ENCODE data around the gene PALLD.

The PALLD gene

GRCh38 chr4:168825975-168826374 is 329.1 kb downstream of the PALLD start:
- H3K9me3 ChIP-seq (replicated peaks; ENCODE audit: insufficient read depth, low read length), result no peaks in the 10 kb centered on the region
- H3K9ac ChIP-seq (ENCODE audit: low read length), result no peak overlapping the region
- H3K79me2 ChIP-seq (ENCODE audit: low read length), result no peaks in the 10 kb centered on the region
- no peak overlapping the region for H3K4me3 ChIP-seq (ENCODE audit: low read length)
- no peaks in the 10 kb centered on the region for H3F3A ChIP-seq (ENCODE audit: insufficient read depth, low read length)
- H3K27me3 ChIP-seq (replicated peaks; ENCODE audit: insufficient read depth, low read length), result no peaks in the 10 kb centered on the region
- H3K27ac ChIP-seq (ENCODE audit: low read length), result no peak overlapping the region
- no peaks in the 10 kb centered on the region for H3K9me2 ChIP-seq (replicated peaks; ENCODE audit: insufficient read depth, low read length)
- H3K4me2 ChIP-seq (ENCODE audit: low read depth, low read length), result no peak overlapping the region
- no peaks in the 10 kb centered on the region for H3K36me3 ChIP-seq (replicated peaks; ENCODE audit: insufficient read depth, low read length)
- no peaks in the 10 kb centered on the region for H4K20me1 ChIP-seq (ENCODE audit: insufficient read depth, low read length)
- no peak for TF ChIP-seq EZH2 (optimal IDR thresholded peaks at IDR 0.05; ENCODE audit: low read depth, low read length)
- TF ChIP-seq, protein P1, sequence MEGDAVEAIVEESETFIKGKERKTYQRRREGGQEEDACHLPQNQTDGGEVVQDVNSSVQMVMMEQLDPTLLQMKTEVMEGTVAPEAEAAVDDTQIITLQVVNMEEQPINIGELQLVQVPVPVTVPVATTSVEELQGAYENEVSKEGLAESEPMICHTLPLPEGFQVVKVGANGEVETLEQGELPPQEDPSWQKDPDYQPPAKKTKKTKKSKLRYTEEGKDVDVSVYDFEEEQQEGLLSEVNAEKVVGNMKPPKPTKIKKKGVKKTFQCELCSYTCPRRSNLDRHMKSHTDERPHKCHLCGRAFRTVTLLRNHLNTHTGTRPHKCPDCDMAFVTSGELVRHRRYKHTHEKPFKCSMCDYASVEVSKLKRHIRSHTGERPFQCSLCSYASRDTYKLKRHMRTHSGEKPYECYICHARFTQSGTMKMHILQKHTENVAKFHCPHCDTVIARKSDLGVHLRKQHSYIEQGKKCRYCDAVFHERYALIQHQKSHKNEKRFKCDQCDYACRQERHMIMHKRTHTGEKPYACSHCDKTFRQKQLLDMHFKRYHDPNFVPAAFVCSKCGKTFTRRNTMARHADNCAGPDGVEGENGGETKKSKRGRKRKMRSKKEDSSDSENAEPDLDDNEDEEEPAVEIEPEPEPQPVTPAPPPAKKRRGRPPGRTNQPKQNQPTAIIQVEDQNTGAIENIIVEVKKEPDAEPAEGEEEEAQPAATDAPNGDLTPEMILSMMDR (IDR thresholded peaks at IDR 0.05; ENCODE audit: low read length), result no peak
- TF ChIP-seq EZH2phosphoT487 (IDR thresholded peaks at IDR 0.05; ENCODE audit: low read length), result no peak
- no peak overlapping the region for H2AFZ ChIP-seq (ENCODE audit: low read length)
- H3K4me1 ChIP-seq (ENCODE audit: low read length), result no peaks in the 10 kb centered on the region
- no peak for DNase-seq

- H3K9me3 ChIP-seq (replicated peaks; ENCODE audit: insufficient read depth, low read length), result no peaks in the 10 kb centered on the region
- H3K4me1 ChIP-seq (ENCODE audit: low read length), result no peaks in the 10 kb centered on the region
- H3K4me2 ChIP-seq (ENCODE audit: low read depth, low read length), result no peak overlapping the region
- H3K9me2 ChIP-seq (replicated peaks; ENCODE audit: insufficient read depth, low read length), result no peaks in the 10 kb centered on the region
- DNase-seq, result no peak
- TF ChIP-seq EZH2phosphoT487 (IDR thresholded peaks at IDR 0.05; ENCODE audit: low read length), result no peak
- TF ChIP-seq, protein P1 (IDR thresholded peaks at IDR 0.05; ENCODE audit: low read length), result no peak
- TF ChIP-seq EZH2 (optimal IDR thresholded peaks at IDR 0.05; ENCODE audit: low read depth, low read length), result no peak
- no peak overlapping the region for H3K9ac ChIP-seq (ENCODE audit: low read length)
- no peak overlapping the region for H2AFZ ChIP-seq (ENCODE audit: low read length)
- H3K4me3 ChIP-seq (ENCODE audit: low read length), result no peak overlapping the region
- no peaks in the 10 kb centered on the region for H4K20me1 ChIP-seq (ENCODE audit: insufficient read depth, low read length)
- no peaks in the 10 kb centered on the region for H3K79me2 ChIP-seq (ENCODE audit: low read length)
- H3K36me3 ChIP-seq (replicated peaks; ENCODE audit: insufficient read depth, low read length), result no peaks in the 10 kb centered on the region
- H3F3A ChIP-seq (ENCODE audit: insufficient read depth, low read length), result no peaks in the 10 kb centered on the region
- no peak overlapping the region for H3K27ac ChIP-seq (ENCODE audit: low read length)
- H3K27me3 ChIP-seq (replicated peaks; ENCODE audit: insufficient read depth, low read length), result no peaks in the 10 kb centered on the region
Measured at GRCh38 chr4:168826620-168827019, 329.8 kb downstream of the PALLD start.

DNA sequence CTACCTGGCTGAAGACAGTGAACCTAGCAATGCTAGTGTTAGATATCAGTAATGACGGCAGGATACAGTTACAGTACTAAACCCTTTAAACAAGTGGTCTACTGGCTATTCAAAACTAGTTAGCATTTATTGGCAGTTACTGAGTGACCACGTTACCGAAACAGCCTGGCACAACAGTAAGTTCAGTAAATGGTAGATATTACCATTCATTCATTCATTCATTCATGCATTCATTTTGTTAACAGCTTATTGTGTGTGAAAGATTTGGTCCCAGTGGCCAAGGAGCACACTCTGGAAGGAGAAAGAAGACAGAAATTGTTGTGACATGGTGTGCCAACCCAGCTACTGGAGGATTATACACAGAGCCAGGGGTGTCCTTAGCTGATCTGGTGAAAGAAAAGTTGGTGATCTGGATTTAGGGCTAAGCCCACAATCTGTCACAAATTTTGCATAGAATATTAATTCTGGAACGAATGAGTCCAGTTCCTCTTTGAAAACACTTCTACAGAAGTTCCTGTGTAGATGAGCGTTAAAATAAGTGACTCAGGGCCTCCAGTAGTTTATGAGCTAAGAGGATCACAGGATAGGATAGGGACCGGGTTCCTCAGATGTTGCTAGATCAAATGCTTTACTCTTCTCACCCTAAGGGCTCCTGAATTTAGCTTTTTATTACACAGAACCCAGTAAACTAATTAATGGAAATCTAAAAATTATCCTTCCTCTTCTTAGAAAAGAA is 334.1 kb downstream of the PALLD start:
- H3K36me3 ChIP-seq (replicated peaks; ENCODE audit: insufficient read depth, low read length), result no peaks in the 10 kb centered on the region
- H3K79me2 ChIP-seq (ENCODE audit: low read length), result 0 out of 2 replicates have a peak, but pooled peaks cover 19% of the 10 kb centered on the region
- no peak overlapping the region for H3K27ac ChIP-seq (ENCODE audit: low read length)
- peak overlapping the region; percentile 68 for H2AFZ ChIP-seq (ENCODE audit: low read length)
- no peaks in the 10 kb centered on the region for H3K9me3 ChIP-seq (replicated peaks; ENCODE audit: insufficient read depth, low read length)
- no peaks in the 10 kb centered on the region for H4K20me1 ChIP-seq (ENCODE audit: insufficient read depth, low read length)
- no peaks in the 10 kb centered on the region for H3F3A ChIP-seq (ENCODE audit: insufficient read depth, low read length)
- no peaks in the 10 kb centered on the region for H3K9me2 ChIP-seq (replicated peaks; ENCODE audit: insufficient read depth, low read length)
- no peaks in the 10 kb centered on the region for H3K4me1 ChIP-seq (ENCODE audit: low read length)
- peak overlapping the region; percentile 84; the same call in 1 of the 2 replicates for H3K9ac ChIP-seq (ENCODE audit: low read length)
- TF ChIP-seq EZH2 (optimal IDR thresholded peaks at IDR 0.05; ENCODE audit: low read depth, low read length) (no peak), EZH2phosphoT487 (IDR thresholded peaks at IDR 0.05; ENCODE audit: low read length) (no peak)
- TF ChIP-seq, protein P1 (IDR thresholded peaks at IDR 0.05; ENCODE audit: low read length), result no peak
- H3K4me3 ChIP-seq (ENCODE audit: low read length), result peak overlapping the region; percentile 95
- no peaks in the 10 kb centered on the region for H3K27me3 ChIP-seq (replicated peaks; ENCODE audit: insufficient read depth, low read length)
- no peak for DNase-seq
- peak overlapping the region; percentile 66 for H3K4me2 ChIP-seq (ENCODE audit: low read depth, low read length)
